Measurements from ENCODE around the gene CIZ1.
"Not testable (repeated sequence)": the region's sequence is repeated elsewhere in the genome, so short reads cannot be mapped to it uniquely, and the experiment has no call there.

Gene CIZ1

DNA sequence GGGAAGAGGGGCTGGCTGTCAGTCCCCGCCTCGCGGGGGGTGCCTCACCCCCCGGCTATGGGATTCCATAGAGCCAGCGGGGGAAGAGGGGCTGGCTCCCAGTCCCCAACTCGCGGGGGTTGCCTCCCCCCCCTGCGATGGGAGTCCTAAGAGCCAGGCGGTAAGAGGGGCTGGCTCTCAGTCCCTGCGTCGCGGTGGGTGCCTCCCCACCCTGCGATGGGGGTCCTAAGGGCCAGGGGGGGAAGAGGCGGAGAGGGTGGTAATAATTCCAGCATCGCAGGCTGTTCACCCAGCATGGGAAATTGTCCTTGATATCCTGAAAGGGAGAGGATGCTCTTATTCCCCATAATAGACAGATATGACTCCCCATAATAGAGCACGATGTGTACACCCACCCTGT, 51.8 kb downstream of the CIZ1 start:
- no peak for TF ChIP-seq CTCF (IDR thresholded peaks at IDR 0.05; ENCODE audit: low read depth, low read length)
- DNase-seq (ENCODE audit: low read depth, low spot score): no peak
- in situ Hi-C loops (cut with HindIII; ENCODE audit: low sequenced_read_pairs): no loop called here
- no peak overlapping the region for H3K4me3 ChIP-seq (ENCODE audit: low read depth, low read length)

DNA sequence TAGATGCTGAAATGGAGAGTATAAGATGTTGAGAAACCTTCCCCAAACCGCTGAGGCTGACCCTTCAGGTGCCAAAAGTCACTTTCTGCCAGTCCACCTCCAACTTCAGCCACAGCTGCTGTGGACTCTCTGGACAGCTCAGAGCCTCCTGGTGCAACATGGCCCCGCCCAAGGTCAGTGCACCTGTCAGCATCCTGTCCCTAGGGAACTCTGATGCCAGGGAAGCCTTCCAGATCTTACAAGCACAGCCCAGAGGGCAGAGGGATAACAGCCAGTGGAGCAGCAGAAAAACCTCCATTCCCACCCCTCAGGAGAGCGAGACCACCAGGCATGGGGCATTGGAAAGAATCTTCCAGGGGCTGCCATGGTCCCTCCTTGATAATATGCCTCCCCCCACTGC, 53.4 kb downstream of the CIZ1 start:
- DNase-seq (ENCODE audit: low read depth, low spot score): no peak
- no peak overlapping the region for H3K4me3 ChIP-seq (ENCODE audit: low read depth, low read length)
- TF ChIP-seq CTCF (IDR thresholded peaks at IDR 0.05; ENCODE audit: low read depth, low read length): no peak
- in situ Hi-C loops (cut with HindIII; ENCODE audit: low sequenced_read_pairs): no loop called here

DNA sequence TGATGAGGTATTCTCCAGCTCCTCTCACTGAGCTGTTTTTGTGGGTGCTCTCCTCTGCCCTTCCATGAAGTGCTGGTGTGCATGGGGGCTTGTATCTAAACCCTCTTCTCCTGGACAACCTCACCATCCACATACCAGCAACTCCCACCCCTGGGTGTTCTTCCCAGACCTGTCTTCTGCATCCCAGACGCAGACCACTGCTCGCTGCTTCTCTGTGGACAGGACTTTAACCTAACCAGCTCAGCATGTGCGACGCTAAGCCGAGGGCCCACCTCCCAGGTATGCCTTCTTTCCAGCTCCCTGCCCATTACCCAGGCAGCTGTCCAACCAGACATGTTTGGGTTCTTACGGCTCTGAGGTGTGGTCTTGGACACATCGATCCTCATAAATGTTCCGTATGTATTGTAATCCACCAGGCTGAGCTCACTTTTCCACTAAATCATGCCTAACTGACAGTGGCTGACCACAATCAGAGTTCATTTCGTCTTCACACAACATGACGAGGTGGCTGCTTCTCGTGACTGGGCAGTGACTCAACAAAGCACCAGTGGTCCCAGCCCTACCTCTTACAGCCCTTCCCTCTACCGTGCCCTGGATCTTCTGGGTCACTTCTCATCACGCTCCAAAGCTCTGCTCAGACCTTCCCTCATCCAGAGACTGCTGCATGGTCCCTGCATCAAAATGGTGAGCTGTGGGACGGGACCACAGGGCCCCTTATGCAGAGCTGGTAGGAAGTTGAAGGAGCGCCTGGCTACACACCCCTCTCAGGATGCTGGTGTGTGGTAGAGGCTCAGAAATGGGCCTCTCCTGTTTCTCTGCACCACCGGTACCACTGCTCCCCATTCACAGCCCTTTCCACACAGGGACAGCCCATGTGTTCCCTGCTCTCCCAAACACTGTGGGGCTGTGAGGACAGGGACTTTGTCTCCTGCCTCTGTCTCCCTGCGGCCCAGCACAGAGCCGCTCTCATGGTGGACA, 54.3 kb downstream of the CIZ1 start:
- TF ChIP-seq CTCF (IDR thresholded peaks at IDR 0.05; ENCODE audit: low read depth, low read length): no peak
- in situ Hi-C loops (cut with HindIII; ENCODE audit: low sequenced_read_pairs): no loop called here
- no peak overlapping the region for H3K4me3 ChIP-seq (ENCODE audit: low read depth, low read length)
- DNase-seq (ENCODE audit: low read depth, low spot score): peak; percentile 74

DNA sequence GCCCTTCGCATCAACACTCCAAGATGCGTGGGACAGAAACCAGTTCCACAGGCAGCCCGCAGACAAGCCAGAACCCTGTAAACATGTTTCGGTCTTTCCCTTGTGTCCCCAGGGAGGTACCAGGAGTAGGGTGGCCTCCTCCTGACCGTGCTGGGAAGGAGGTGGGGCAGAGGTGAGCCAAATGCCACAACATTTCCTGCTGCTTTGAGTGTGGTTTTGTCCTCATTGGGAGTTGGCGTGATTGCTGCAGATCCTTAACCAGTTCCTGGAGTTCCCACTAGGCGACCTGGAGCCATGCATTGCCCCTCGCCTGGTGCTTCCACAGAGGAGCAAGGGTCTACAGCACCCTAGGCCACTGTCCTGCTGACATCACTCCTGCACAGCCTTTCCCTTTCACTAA, 55.8 kb downstream of the CIZ1 start:
- H3K4me3 ChIP-seq (ENCODE audit: low read depth, low read length); DNase-seq (ENCODE audit: low read depth, low spot score); in situ Hi-C loops (cut with HindIII; ENCODE audit: low sequenced_read_pairs): not testable (repeated sequence)

DNA sequence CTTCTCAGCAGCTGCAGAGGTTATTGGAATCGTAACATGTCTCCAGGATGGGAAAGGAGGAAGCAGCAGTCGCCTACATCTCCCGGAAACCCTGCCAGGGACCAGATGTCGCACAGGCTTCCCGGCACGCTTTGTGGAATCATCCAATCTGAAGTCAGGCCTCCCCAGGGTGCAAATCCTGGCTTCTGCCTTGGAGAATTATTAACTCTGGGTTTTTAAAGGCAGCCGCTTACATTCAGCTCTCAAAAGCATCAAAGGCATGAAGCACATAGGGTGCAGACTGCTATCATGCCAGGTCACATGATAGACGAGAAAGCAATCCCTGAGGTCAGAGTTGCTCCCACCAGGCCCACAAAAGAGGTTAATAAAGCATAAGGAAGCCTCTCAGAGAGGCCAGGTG, 59.2 kb downstream of the CIZ1 start:
- in situ Hi-C loops (cut with HindIII; ENCODE audit: low sequenced_read_pairs); H3K4me3 ChIP-seq (ENCODE audit: low read depth, low read length): not testable (repeated sequence)

GRCh38 chr9:128131346-128131745, 60.0 kb downstream of the CIZ1 start:
- DNase-seq (ENCODE audit: low read depth, low spot score); H3K4me3 ChIP-seq (ENCODE audit: low read depth, low read length); in situ Hi-C loops (cut with HindIII; ENCODE audit: low sequenced_read_pairs): not testable (repeated sequence)

More for the DNA sequence above, 59.2 kb downstream of the CIZ1 start:
- DNase-seq (ENCODE audit: low read depth, low spot score): not testable (repeated sequence)

DNA sequence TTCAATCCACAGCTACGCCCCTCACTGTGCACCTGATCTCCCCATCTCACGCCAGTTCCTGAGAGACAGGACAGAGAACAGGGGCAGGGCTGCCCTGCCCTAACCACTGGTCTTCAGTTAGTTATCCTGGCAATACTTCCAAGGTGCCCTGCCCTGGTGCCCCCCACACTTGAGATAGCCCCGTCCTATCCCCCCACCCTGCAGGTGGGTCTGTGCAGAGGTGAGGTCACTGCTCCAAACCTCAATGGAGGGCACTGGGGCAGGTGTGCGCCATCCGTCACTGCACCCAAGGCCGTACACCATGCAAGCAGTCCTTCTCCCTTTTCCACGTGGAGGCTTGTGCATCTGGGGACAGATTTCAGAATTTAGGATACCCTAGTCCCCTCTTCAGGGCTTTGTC, 60.7 kb downstream of the CIZ1 start:
- H3K4me3 ChIP-seq (ENCODE audit: low read depth, low read length); DNase-seq (ENCODE audit: low read depth, low spot score); in situ Hi-C loops (cut with HindIII; ENCODE audit: low sequenced_read_pairs): not testable (repeated sequence)

GRCh38 chr9:128129976-128130590, 61.3 kb downstream of the CIZ1 start:
- peak; percentile 18 for TF ChIP-seq CTCF (IDR thresholded peaks at IDR 0.05; ENCODE audit: low read depth, low read length)
- DNase-seq (ENCODE audit: low read depth, low spot score); in situ Hi-C loops (cut with HindIII; ENCODE audit: low sequenced_read_pairs); H3K4me3 ChIP-seq (ENCODE audit: low read depth, low read length): not testable (repeated sequence)

Measured in astrocyte of the spinal cord (primary cell).